ENCODE data around the gene KLHL25. TPM values are rescaled to one million over a fixed set of nuclear protein-coding genes. Genes with fewer than 3 reads are reported as not detected.

KLHL25 gene
- total RNA-seq, 1 donor from 2014 or later = 6.2 TPM

DNA sequence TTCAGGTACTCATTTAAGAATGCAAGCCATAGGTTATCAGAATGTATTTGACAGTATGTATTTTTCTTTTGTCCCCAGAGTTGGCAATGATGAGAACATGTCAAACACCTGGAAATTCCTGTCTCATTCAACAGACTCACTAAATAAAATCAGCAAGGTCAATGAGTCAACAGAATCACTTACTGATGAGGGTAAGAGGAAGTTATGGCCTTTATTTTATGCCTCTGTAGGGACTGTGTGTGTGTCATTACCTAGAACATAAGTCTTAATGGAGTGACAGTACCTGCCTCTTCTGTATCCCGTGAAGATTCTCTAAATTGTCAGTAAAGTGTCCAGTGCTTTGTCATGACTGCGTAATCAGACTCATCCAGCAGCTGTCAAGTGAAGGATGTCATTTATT is 77.5 kb downstream of the KLHL25 start:
- no peak for DNase-seq (ENCODE audit: low read depth)

- no peak for DNase-seq (ENCODE audit: low read depth)
Observed at GRCh38 chr15:85716261-85716660, 78.5 kb downstream of the KLHL25 start.

DNA sequence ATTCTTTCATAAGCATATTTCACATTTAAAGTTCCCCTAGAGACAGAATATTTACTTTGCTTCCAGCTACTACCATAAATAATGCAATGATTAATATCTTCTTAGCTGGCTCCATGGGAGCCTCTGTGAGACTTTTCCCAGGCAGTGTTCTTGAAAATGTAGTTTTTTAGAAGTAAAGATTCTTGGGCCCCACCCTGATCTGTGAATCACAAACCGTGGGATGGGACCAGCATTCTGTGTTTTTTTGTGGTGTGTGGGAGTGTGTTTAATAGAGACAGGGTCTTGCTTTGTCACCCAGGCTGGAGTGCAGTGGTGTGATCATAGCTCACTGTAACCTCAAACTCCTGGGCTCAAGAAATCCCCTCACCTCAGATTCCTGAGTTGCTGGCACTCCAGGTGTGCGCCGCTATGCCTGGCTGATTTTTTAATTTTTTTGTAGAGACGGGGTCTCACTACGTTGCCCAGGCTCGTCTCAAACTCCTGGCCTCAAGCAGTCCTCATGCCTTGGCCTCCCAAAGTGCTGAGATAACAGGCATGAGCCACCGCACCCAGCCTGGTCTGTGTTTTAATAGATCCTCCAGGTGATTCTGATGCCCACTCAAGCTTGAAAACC is 83.0 kb downstream of the KLHL25 start:
- DNase-seq (ENCODE audit: low read depth) = no peak

DNA sequence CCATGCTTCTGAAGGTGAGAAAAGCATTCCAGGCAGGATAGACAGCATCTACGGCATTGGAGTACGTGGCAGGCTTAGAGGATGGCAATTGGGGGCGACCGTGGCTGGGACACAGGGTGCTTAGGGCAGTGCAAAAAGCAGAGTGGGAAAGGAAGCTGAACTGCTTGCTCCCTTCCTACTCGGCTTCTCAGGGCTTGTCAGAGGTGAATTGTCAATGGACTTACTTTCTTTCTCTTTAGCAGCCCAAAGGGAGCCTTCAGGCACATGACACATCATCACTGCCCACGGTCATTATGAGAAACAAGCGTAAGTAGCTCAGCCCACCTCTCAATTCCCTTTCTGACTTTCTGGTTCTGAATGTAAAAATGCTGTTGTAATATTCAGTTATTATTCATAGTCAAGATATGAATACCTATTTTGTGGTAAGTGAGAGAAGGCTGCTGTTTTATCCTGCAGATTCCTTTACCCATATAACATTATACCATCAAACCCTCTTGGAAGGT is 84.3 kb downstream of the KLHL25 start:
- no peak for DNase-seq (ENCODE audit: low read depth)
